ENCODE measurements around the gene MTAP. TPM values are rescaled to one million over a fixed set of nuclear protein-coding genes. Genes with fewer than 3 reads are reported as not detected.
A peak's percentile ranks its signal among the peaks of the same experiment; 100 is the strongest.

Gene MTAP
- total and polyA plus RNA-seq, 4 donors: 8.6 to 17.7 (median 12.6) TPM

DNA sequence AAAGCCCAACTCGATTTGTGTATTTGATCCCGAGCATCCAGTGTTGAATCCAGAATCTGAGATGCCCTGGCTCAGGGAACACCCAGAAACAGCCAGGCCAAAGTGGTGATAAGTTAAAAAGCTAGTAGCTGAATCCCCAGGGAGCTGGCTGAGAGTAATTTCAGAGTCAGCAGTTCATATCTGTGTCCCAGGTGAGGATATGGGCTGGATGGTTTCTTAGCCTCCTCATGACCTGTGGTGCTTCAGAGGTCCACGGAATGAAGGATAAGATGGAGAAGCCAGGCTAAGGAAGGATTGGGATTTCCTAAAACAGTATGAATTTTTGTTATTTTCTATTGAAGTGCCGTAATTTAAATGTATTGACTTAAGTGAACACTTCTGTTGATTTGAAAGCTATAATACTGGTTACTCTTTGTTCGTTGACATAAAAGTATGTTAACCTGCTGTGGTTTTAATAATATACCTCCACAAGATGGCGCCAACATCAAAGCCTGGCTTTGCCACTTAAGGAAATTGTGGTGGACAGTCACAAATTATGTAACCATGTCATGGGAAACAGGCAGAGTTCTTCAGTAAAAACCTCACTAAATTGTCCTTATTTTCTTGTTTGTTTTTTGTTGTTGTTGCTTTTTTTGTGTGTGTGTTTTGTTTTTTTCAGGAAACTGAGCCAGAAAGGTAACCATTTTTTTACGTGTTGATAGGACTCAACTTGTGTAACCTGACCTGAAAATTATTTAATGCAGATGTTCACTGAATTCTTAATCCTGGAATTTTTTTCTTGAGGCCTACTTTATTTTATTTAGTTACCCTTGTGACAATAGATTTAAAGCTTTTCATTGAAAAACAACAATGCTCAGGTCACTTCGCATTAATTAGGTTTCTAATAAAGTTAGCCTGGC lies 11.4 kb downstream of the MTAP start:
- H3K9me3 ChIP-seq (ENCODE audit: control insufficient read depth in 4 of 4, low read length in 3 of 4): no peaks in the 10 kb centered on the region
- H3K36me3 ChIP-seq (ENCODE audit: control insufficient read depth in 4 of 4, insufficient read depth in 3 of 4, low read depth in 1 of 4, low read length in 3 of 4): peaks cover 2 to 26% (median 12%) of the 10 kb centered on the region in 4 donors
- no peak overlapping the region for H3K9ac ChIP-seq (ENCODE audit: low read depth in 1 of 2, low read length in 2 of 2)
- H3K27me3 ChIP-seq (ENCODE audit: control insufficient read depth in 4 of 4, insufficient read depth in 4 of 4, low read length in 3 of 4): no peaks in the 10 kb centered on the region
- WGBS: 49% methylated on average over 8 of the region's 8 CpGs
- peaks cover 0 to 32% (median 20%) of the 10 kb centered on the region in 4 donors for H3K4me1 ChIP-seq (ENCODE audit: control insufficient read depth in 4 of 4, insufficient read depth in 4 of 4, low read length in 3 of 4)
- DNase-seq (ENCODE audit: low spot score): no peak
- TF ChIP-seq GABPA (IDR thresholded peaks at IDR 0.05 in 1 of 2, conservative IDR thresholded peaks at IDR 0.05 in 1 of 2): no peak
- TF ChIP-seq RAD21 (IDR thresholded peaks at IDR 0.05): peak; percentile 99 to 100
- TF ChIP-seq SP1 (IDR thresholded peaks at IDR 0.05): no peak
- TF ChIP-seq, protein P1, sequence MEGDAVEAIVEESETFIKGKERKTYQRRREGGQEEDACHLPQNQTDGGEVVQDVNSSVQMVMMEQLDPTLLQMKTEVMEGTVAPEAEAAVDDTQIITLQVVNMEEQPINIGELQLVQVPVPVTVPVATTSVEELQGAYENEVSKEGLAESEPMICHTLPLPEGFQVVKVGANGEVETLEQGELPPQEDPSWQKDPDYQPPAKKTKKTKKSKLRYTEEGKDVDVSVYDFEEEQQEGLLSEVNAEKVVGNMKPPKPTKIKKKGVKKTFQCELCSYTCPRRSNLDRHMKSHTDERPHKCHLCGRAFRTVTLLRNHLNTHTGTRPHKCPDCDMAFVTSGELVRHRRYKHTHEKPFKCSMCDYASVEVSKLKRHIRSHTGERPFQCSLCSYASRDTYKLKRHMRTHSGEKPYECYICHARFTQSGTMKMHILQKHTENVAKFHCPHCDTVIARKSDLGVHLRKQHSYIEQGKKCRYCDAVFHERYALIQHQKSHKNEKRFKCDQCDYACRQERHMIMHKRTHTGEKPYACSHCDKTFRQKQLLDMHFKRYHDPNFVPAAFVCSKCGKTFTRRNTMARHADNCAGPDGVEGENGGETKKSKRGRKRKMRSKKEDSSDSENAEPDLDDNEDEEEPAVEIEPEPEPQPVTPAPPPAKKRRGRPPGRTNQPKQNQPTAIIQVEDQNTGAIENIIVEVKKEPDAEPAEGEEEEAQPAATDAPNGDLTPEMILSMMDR (IDR thresholded peaks at IDR 0.05; ENCODE audit: low read depth, low read length, missing input control): peak; percentile 88
- H3K27ac ChIP-seq (ENCODE audit: low read depth in 1 of 2, low read length in 2 of 2): no peak overlapping the region
- H3K4me3 ChIP-seq (ENCODE audit: low read depth in 1 of 3, low read length in 3 of 3): no peak overlapping the region

DNA sequence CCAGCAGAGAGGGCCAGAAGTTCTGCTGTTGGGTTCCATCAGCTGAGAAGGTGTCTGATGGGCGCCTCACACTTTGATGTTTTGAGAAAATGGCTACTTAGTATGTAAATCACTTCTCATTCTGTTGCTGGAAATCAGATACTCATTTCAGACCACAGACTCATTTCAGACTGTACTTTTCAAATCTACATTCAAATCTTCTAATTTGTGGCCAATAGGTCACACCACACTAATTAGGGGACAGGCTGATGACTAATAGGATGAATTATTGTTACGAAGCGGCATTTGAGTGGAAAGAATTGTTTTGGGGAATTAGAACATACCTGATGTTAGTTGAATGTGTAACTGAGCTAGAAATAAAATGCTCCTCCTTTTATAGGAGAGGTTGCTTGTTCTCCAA lies 13.2 kb downstream of the MTAP start:
- no peak overlapping the region for H3K9ac ChIP-seq (ENCODE audit: low read depth in 1 of 2, low read length in 2 of 2)
- H3K9me3 ChIP-seq (ENCODE audit: control insufficient read depth in 4 of 4, low read length in 3 of 4): no peaks in the 10 kb centered on the region
- H3K4me3 ChIP-seq (ENCODE audit: low read depth in 1 of 3, low read length in 3 of 3): no peak overlapping the region
- TF ChIP-seq YY1 (IDR thresholded peaks at IDR 0.05) (no peak), HNF4A (conservative IDR thresholded peaks at IDR 0.05) (no peak), FOXA1 (IDR thresholded peaks at IDR 0.05) (no peak)
- TF ChIP-seq, protein P2, sequence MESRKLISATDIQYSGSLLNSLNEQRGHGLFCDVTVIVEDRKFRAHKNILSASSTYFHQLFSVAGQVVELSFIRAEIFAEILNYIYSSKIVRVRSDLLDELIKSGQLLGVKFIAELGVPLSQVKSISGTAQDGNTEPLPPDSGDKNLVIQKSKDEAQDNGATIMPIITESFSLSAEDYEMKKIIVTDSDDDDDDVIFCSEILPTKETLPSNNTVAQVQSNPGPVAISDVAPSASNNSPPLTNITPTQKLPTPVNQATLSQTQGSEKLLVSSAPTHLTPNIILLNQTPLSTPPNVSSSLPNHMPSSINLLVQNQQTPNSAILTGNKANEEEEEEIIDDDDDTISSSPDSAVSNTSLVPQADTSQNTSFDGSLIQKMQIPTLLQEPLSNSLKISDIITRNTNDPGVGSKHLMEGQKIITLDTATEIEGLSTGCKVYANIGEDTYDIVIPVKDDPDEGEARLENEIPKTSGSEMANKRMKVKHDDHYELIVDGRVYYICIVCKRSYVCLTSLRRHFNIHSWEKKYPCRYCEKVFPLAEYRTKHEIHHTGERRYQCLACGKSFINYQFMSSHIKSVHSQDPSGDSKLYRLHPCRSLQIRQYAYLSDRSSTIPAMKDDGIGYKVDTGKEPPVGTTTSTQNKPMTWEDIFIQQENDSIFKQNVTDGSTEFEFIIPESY (IDR thresholded peaks at IDR 0.05): no peak
- peaks cover 0 to 32% (median 20%) of the 10 kb centered on the region in 4 donors for H3K4me1 ChIP-seq (ENCODE audit: control insufficient read depth in 4 of 4, insufficient read depth in 4 of 4, low read length in 3 of 4)
- no peak for DNase-seq (ENCODE audit: low spot score)
- WGBS: 96% methylated on average over 3 of the region's 3 CpGs
- H3K36me3 ChIP-seq (ENCODE audit: control insufficient read depth in 4 of 4, insufficient read depth in 3 of 4, low read depth in 1 of 4, low read length in 3 of 4): peaks cover 0 to 26% (median 12%) of the 10 kb centered on the region in 4 donors
- H3K27me3 ChIP-seq (ENCODE audit: control insufficient read depth in 4 of 4, insufficient read depth in 4 of 4, low read length in 3 of 4): no peaks in the 10 kb centered on the region
- no peak overlapping the region for H3K27ac ChIP-seq (ENCODE audit: low read depth in 1 of 2, low read length in 2 of 2)

DNA sequence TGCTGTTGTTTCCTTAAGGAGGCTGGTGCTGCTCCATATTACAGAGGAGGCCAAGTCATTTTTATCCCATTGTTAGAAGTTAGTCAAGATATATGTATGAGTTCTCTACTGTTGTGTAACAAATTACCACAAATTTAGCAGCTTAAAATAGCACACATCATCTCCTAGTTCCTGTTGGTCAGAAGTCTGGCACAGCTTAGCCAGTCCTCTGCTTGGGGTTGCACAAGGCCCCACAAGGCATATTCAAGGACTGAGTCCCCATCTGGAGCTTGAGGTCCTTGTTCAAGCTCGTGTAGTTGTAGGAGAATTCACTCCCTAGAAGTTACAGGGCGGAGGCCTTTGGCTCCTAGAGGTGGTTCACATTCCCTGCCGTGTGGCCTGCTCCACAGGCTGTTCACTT lies 14.7 kb downstream of the MTAP start:
- H3K36me3 ChIP-seq (ENCODE audit: control insufficient read depth in 4 of 4, insufficient read depth in 3 of 4, low read depth in 1 of 4, low read length in 3 of 4): peaks cover 0 to 22% (median 10%) of the 10 kb centered on the region in 4 donors
- no peaks in the 10 kb centered on the region for H3K27me3 ChIP-seq (ENCODE audit: control insufficient read depth in 4 of 4, insufficient read depth in 4 of 4, low read length in 3 of 4)
- H3K27ac ChIP-seq (ENCODE audit: low read depth in 1 of 2, low read length in 2 of 2): no peak overlapping the region
- 87% methylated on average over 3 of the region's 3 CpGs for WGBS
- no peak overlapping the region for H3K4me3 ChIP-seq (ENCODE audit: low read depth in 1 of 3, low read length in 3 of 3)
- no peaks in the 10 kb centered on the region for H3K9me3 ChIP-seq (ENCODE audit: control insufficient read depth in 4 of 4, low read length in 3 of 4)
- H3K4me1 ChIP-seq (ENCODE audit: control insufficient read depth in 4 of 4, insufficient read depth in 4 of 4, low read length in 3 of 4): peaks cover 0 to 32% (median 20%) of the 10 kb centered on the region in 4 donors
- no peak overlapping the region for H3K9ac ChIP-seq (ENCODE audit: low read depth in 1 of 2, low read length in 2 of 2)
- DNase-seq (ENCODE audit: low spot score): no peak
- TF ChIP-seq HNF4A (conservative IDR thresholded peaks at IDR 0.05): no peak
- TF ChIP-seq, protein P2 (IDR thresholded peaks at IDR 0.05): no peak
- no peak for TF ChIP-seq FOXA1 (IDR thresholded peaks at IDR 0.05)
- TF ChIP-seq, protein P3, sequence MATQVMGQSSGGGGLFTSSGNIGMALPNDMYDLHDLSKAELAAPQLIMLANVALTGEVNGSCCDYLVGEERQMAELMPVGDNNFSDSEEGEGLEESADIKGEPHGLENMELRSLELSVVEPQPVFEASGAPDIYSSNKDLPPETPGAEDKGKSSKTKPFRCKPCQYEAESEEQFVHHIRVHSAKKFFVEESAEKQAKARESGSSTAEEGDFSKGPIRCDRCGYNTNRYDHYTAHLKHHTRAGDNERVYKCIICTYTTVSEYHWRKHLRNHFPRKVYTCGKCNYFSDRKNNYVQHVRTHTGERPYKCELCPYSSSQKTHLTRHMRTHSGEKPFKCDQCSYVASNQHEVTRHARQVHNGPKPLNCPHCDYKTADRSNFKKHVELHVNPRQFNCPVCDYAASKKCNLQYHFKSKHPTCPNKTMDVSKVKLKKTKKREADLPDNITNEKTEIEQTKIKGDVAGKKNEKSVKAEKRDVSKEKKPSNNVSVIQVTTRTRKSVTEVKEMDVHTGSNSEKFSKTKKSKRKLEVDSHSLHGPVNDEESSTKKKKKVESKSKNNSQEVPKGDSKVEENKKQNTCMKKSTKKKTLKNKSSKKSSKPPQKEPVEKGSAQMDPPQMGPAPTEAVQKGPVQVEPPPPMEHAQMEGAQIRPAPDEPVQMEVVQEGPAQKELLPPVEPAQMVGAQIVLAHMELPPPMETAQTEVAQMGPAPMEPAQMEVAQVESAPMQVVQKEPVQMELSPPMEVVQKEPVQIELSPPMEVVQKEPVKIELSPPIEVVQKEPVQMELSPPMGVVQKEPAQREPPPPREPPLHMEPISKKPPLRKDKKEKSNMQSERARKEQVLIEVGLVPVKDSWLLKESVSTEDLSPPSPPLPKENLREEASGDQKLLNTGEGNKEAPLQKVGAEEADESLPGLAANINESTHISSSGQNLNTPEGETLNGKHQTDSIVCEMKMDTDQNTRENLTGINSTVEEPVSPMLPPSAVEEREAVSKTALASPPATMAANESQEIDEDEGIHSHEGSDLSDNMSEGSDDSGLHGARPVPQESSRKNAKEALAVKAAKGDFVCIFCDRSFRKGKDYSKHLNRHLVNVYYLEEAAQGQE (IDR thresholded peaks at IDR 0.05): no peak
- no peak for TF ChIP-seq YY1 (IDR thresholded peaks at IDR 0.05)
- no peak for TF ChIP-seq JUND (IDR thresholded peaks at IDR 0.05)
- TF ChIP-seq, protein P4, sequence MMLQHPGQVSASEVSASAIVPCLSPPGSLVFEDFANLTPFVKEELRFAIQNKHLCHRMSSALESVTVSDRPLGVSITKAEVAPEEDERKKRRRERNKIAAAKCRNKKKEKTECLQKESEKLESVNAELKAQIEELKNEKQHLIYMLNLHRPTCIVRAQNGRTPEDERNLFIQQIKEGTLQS (IDR thresholded peaks at IDR 0.05): no peak
- TF ChIP-seq EGR1 (IDR thresholded peaks at IDR 0.05; ENCODE audit: low read depth in 2 of 2): no peak
- TF ChIP-seq FOXA2 (IDR thresholded peaks at IDR 0.05): no peak
